NK-92 treated with Interleukin-12 subunit alpha and Interleukin-12 subunit beta, amount 100 ng/mL, for 24 hours (cell line): ENCODE results near the gene MAPK4.
"Not testable (repeated sequence)": the region's sequence is repeated elsewhere in the genome, so short reads cannot be mapped to it uniquely, and the experiment has no call there.

Experiments used
- DNase-seq: peaks from one replicate; lab custom pipeline; 2025; lab: John Stamatoyannopoulos, UW

MAPK4 gene

DNA sequence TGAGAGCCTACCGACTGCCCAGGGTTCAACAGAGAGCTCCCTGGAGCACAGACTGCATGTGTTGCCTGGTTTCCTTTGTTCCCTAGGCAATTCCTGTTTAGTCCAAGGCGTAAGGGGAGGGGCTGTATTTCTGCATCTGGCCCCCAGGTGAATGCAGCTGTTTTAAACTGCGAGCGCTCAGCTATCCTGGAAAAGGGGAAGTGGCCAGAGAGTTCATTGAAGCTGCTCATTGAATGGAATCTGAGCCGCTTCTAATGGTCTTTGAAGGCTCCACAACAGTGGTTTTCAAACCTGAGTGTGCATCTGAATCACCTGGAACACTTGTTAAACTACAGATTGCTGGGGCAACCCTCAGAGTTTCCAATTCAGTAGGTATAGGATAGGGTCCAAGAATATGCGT, 18.1 kb downstream of the MAPK4 start:
- no peak for DNase-seq

DNA sequence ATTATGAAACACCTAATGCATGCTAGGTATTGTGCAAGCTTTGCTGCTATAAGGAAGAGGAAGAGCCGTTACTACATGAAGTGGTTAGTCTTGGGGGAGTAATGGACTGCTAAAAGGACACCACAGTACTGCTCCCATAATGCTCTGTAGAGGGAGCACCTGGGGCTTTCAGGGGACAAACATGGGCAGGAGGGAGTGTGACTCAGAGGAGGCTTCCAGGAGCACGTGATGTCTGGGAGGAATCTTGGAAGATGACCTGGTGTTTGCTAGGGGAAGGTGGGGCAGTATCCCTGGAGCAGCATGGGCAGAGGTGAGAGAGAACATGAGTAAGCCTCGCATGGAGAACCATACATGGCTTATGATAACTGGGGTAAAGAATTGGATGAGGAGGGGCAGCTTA, 18.8 kb downstream of the MAPK4 start:
- DNase-seq, result no peak

DNA sequence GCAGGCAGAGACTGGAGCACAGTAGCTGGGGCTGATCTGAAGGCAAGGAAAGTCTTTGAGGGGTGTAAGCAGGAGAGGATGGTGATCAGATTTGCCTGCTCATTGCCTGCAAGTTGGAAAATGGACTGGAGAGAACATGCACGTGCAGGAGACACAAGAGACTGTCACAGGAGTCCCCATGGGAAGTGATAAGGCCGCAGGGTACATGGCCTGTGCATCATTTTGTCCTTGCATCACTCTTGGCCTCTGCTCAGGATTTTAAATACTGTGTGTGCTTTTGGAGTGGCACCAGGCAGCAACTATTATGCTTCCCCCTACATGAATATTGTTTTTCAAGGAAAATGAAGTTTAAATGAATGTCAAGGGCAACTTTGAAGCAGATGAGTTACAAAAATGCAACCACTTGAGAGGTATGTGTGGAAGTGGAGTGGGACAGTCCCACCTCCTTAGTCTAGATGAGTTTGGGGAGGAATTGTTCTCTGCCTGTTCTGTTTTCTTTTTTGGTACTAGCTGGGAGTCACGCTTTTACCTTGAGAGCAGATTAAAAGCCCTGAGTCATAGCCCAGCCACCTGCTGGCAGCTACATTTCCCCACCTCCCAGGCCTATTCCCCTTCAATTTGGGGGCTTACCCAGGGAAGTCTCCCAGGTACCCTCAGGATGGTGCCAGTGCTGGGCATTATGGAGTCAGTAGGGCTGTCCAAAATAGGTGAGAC, 19.3 kb downstream of the MAPK4 start:
- no peak for DNase-seq

DNA sequence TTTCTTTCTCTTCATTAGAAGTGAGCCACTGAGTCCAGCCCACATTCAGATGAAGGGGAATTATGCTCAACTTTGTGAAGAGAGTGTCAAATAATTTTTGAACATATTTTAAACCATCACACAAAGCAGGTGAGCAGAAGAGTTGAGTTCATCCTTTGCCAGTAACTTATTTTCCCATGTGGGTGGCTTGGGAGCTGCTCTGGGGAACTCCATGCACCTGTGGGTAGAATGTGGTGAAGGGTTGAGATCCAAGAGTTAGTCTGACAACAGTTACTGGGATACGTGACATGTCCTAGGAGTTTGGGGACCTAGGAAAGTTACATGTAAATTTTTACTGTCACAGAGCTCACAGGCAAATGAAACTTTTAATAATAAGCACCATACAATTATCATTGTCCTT, 21.6 kb downstream of the MAPK4 start:
- DNase-seq, result no peak

DNA sequence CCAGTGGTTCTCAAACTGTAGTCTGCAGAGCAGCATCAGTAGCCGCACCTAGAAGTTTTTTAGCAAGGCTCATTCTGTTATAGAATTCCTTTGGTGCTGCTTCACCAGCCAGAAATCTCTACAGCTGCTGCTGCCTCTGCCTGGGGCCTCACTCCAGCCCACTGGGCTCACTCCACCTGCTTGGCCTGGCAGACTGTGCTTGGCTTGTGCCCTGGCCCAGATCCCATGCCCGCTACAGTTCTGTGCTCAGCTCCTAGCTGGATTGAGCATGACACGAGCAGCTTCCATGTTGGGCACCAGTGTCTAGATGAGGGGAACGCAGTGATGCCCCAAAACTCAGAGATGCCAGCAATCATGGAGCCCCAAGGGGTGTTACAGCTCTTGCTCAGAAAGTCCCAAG, 22.6 kb downstream of the MAPK4 start:
- no peak for DNase-seq

DNA sequence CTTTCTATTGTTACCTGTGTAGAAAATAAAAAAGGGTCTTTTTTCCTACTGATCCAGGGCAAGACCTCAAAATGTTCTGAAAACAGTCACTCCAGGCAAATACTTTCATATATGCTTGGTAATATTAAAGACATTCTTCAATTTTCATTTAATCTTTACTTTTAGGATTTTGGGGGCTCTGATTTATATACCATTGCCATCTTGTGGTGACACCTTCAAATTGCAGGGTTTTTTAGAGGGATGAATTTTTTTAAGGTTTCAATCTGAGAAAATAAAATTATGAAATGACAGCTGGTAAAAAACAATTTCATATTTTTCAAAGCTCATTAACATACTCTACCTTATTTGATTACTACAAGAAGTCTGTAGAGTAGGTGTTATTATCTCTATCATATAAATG, 26.8 kb downstream of the MAPK4 start:
- no peak for DNase-seq

DNA sequence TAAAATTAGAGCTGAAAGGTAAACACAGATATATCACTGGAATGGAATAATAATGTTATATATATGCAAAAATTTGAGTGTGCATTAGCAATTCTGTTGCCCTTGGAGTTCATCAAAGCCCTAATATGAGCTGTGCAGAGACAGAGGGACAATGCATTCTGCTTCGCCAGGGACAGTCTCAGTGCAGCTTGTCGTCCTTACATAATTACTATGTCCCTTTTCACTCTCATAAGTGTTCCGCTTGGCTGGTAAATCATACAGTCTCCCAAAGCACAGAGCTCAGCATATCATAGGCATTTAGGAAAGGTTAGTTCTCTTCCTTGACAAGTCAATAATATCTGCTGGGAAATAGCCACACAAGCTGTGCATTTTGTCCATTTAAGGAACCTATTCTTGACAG, 30.7 kb downstream of the MAPK4 start:
- no peak for DNase-seq

DNA sequence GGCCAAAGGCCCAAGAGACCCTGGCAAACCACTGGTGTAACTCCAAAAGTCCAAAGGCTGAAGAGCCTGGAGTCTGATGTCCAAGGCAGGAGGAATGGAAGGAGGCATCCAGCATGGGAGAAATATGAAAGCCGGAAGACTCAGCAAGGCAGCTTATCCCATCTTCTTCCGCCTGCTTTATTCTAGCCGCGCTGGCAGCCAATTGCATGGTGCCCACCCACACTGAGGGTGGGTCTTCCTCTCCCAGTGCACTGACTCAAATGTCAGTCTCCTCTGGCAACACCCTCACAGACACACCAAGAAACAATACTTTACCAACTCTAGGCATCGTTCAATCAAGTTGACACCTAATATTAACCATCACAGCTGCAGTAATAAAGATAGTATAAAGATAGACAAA, 34.1 kb downstream of the MAPK4 start:
- no peak for DNase-seq

DNA sequence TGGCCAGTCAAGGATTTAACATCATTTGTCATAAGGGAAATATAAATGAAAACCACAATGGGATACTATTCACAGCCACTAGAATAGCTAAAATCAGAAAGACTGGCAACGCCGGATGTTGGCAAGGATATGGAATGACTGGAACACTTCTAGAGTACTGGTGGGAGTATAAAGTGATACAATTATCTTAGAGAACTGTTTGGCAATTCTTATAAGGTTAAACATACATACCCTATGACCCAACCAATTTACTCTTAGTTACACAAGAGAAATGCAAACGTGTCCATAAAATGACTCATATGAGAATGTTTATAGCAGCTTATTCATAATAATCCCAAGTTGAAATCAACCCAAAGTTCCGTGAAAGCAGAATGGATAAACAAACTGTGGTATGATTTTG, 35.1 kb downstream of the MAPK4 start:
- no peak for DNase-seq

DNA sequence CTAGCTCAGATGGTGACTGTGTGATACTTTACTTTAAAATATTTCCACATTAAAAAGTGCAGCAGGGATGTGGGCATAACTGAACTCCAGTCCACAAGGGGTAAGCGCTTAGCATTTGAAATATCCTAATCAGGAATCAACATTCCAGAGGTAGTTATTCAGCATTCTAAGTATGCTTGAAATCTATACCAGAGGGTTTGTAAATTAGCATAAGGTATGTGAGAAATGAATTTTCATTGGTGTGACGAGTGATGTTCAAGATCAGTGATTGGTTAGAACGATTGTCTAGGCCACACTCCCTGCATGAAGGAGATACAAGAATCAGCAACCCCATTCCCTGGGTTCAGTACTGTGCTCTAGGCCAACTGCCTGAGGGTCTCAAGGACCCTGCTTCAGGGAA, 42.6 kb downstream of the MAPK4 start:
- no peak for DNase-seq

DNA sequence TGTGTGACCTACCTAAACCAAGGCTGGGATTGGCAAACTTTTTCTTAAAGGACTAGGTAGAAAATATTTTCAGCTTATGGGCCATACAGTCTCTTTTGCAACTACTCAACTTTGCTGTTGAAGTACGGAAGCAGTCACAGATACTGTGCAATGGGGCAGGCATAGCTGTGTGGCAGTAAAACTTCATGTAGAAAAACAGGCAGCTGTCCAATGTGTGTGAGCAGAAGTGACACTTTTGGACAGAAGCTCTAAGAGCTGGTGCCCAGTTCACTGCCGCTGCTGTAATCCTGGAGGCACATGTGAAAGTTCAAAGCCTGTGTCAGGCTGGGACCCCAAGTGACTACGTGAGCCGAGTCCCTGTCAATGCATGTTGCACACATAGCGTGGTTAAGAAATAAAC, 46.7 kb downstream of the MAPK4 start:
- no peak for DNase-seq

DNA sequence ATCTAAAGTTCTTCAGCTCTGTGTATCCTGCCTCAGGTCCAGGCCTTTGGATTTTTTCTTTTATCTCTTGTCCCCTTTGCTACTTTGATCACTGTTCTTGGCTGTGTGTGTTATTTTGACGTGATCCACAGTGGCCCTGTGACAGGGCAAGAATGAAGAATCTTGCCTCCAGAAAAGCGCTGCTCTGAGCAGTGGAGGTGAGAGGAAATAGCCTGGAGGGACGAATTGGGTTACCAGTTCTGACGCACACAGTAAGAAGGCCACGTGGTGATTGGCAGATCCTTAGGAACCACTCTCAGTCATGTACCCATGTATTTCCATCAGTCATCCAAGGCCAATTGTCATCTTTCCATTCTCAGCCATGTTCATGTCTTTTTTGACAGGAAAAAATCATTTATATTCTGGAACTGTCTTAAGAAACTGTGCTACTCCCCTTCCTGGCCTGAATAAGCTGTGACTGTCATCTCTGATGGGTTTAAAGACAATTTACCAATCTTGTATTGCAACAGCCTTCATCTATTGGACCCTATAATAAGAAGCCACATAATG, 47.6 kb downstream of the MAPK4 start:
- DNase-seq, result no peak

DNA sequence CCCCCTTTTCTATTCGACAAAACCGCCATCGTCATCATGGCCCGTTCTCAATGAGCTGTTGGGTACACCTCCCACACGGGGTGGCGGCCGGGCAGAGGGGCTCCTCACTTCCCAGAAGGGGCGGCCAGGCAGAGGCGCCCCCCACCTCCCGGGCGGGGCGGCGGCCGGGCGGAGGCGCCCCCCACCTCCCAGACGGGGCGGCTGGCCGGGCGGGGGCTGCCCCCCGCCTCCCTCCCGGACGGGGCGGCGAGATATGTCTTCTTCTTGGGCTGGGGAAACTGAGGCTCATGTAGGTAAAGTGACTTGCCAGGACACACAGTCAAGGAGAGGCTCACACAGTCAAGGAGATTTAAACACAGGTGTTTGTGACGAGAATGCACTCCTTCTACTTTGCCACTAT, 49.3 kb downstream of the MAPK4 start:
- DNase-seq, result not testable (repeated sequence)

DNA sequence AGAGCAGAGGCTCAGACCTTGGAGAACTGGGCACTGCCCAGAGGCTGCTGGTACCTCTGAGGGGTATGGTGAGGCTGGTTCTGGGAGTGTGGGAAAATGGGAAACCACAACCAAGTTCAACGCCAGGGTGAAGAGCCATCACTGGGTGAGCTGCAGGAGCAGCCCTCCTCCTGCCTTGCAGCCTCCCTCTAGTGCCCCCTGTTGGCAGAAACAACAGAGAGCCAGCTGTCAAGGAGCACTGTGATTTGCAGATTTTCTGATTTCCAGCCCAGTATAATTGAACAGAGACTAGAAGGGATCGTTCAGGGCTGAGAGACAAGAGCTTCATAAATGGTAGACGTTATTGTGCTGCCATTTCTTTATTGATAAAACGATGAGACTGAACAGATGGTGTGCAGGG, 50.5 kb downstream of the MAPK4 start:
- no peak for DNase-seq

DNA sequence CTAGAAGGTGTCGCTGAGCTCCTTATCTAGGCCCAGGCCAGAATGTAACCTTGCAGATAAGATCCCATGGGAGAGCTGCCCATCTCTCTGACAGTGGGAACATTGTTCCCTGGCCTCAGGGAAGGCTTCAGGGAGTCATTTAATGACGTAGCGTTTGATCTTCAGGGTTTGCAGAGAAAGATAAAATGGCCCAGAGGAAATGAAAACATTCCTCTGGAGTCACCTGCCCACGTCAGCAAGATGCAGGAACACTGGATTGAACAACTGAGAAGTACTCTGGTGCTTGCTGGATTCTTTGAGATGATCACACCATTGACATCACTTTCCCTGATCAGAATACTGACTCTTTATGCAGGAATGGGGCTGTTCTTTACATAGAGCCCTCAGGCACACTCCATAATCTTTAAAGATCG, 51.6 kb downstream of the MAPK4 start:
- DNase-seq, result no peak

DNA sequence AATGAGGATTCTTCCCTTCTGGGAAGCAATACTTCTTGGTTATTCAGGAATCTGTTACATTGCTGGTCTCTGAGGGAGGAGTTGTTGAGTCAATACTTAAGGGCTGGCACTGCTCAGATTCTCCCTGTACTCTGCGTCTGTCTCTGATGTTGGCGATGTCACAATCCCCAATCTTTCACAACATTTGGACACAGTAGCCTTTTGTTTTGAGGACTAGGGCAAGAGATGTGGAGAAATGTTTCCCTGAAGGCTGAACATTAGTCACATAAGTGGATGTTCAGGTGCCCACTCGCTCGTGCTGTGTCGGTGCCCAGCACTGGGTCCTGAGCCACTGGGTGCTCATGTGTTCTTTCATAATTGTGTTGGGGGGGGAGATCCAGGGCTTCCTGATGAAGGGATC, 55.0 kb downstream of the MAPK4 start:
- DNase-seq, result no peak

DNA sequence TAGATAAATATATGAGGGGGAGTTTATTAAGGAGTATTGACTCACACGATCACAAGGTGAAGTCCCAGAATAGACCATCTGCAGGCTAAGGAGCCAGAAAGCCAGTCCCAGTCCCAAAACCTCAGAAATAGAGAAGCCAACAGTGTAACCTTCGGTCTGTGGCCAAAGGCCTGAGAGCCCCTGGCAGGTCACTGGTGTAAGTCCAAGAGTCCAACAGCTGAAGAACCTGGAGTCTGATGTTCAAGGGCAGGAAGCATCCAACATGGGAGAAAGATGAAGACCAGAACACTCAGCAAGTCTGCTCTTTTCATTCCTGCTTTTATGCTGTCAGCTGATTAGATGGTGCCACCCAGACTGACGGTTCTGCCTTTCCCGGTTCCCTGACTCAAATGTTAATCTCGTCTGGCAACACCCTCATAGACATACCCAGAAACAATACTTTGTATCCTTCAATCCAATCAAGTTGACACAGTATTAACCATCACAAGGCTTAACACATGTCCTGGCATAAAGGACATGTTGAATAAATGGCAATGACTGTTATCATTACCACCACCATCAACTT, 56.7 kb downstream of the MAPK4 start:
- DNase-seq, result no peak

DNA sequence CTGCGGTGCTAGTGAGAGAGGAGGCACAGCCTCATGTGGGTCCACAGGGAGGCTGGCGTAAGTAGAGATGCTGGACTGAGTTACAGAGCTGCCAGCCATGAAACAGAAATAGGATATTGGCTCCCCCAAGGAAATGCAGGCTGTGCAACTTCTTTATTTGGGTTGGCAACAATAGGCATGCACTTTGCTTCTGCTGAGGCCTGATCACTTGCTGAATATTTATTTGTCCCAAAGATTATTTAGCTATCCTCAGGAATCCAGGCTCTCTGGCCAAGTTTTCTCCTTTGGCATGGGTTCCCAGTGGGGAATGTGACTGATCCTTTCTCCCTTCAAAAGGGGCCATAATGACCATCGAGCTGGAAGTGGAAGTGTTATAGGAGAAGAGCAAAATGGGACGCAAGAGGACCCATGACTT, 60.0 kb downstream of the MAPK4 start:
- DNase-seq, result no peak

DNA sequence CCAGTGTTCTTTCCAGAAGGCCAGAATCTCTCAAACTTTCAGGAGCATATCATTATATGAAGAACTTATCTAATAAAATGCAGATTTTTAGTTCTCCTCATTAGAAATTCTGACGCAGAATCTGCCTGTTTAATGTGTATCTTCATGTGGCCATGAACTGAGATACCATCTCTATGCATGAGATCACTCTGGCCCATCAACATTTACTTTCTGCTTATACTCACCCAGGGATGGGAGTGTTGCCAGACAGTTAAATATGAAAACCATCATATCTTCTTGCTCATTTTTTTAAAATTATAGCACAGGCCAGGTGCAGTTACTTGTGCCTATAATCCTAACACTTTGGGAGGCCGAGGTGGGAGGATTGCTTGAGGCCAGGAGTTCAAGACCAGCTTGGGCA, 60.4 kb downstream of the MAPK4 start:
- no peak for DNase-seq

DNA sequence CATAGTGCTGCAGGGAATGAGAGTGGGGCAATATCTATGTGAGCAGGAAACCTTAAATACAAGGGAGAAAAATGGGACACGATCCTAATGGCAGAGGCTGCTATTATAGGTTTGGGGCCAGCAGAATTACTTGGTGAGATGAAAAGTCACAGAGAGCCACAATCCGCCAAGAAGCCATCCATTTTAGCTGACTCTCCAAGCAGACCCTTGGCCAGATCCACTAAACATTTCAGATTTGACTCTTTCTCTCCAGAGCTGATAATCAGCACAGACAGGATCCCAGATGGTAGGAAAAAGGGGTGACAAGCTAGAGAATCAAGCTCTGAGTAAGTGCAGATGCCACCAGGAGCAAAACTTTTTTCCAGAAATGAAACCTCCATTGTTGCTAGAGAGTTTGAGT, 61.5 kb downstream of the MAPK4 start:
- DNase-seq, result no peak

DNA sequence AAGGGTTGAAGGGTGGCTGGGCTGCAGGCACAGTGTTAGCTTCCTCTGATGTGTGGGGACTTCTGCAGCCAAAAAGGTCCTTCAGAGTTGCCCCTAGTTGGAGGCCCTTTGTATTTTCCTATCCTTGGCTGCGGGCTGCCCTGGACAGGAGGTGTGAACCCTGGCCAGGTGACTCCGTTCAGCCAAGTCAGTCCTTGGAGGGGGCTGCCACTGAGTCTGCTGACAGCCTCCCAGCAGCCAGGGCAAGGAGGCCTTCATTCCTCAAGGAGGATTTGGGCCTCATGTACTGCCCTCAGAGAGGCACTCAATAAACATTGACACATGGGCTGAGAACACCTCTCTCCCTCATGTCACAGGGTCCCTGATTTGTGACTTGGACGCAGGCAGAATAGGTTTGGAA, 62.4 kb downstream of the MAPK4 start:
- no peak for DNase-seq

DNA sequence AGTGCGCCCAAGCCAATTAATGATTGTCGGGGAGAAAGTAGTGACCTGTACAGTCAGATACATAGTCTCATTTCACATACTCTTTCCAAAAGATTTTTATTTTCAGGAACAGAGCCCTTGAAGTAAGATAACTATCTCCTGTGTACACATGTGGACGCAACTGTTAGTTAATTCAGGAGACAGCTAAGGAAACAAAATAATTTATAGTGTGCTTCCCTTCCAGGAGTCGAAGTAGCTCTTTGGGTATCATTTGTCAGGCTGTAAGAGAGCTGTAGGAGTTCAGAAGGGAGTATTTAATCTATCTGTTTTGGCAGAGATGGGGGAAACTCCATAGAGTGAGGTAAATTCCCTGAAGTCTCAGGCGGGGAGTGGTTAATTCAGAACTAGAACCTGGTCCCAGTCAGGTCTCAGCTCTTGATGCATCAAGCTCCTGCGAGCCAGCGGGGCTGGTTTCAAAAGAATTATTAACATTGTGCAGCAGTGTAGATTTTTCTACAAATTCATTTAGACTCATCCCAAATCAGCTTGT, 63.0 kb downstream of the MAPK4 start:
- no peak for DNase-seq

DNA sequence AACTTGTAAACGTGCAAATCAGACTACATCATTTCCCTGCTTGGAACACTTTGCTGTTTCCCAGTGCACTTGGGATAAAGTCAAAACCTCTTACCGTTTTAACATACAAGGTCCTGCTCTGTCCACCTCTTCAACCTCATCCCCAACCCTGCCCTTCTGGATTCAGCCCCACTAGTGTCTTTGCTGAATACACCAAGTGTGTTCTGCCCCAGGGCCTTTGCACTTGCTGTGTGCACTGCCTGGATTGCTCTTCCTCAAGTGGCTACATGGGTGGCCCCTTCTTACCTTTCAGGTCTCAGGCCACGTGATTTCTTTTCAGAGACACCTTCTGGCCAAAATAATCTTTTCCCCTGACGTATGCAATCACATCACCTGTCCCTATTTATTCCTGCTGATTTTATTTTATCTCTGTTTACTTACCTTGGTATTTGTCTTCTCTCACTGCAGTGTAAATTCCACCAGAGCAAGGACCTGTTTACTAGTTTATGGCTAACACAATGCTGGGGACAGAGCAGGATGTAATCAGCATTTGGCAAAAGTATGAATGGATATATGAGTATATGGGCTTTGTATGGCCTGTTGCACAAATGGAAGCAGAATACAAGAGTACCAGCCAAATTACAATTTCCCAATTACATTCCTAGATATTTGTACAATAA, 63.9 kb downstream of the MAPK4 start:
- DNase-seq, result no peak
